HuH-7.5 (cell line): Measurements from ENCODE around the gene RSF1.

ENCODE experiments used
- DNase-seq: peaks from one replicate; pipeline ENCODE4 v3.0.0; 2011; ENCODE audit warnings: low spot score

Gene RSF1

GRCh38 chr11:77801477-77801876 is 19.0 kb downstream of the RSF1 start:
- no peak for DNase-seq

GRCh38 chr11:77800449-77800848 is 20.1 kb downstream of the RSF1 start:
- no peak for DNase-seq

DNA sequence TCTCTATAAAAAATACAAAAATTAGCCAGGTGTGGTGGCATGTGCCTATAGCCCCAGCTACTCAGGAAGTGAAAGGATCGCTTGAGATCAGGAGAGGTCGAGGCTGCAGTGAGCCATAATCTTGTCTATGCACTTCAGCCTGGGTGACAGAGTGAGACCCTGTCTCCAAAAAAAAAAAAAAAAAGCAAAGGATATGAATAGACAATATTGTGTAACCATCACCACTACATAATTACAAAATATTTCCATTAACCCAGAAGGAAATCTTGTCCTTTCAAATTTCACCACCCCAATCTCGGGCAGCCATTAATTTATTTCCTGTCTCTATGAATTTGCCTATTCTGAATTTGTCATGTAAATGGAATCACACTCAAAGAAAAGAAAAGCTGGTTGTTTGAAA is 21.2 kb downstream of the RSF1 start:
- DNase-seq = no peak

- no peak for DNase-seq
These were observed 26.6 kb downstream of the RSF1 start for GRCh38 chr11:77793972-77794371.

DNA sequence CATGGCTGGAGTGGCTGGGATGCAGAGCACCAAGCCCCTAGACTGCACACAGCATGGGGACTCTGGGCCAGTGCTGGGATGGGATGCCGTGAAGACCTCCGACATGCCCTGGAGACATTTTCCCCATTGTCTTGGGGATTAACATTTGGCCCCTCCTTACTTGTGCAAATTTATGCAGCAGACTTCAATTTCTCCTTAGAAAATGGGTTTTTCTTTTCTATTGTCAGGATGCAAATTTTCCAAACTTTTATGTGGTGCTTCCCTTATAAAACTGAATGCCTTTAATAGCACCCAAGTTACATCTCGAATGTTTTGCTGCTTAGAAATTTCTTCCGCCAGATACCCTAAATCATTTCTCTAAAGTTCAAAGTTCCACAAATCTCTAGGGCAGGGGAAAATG is 29.2 kb downstream of the RSF1 start:
- no peak for DNase-seq

DNA sequence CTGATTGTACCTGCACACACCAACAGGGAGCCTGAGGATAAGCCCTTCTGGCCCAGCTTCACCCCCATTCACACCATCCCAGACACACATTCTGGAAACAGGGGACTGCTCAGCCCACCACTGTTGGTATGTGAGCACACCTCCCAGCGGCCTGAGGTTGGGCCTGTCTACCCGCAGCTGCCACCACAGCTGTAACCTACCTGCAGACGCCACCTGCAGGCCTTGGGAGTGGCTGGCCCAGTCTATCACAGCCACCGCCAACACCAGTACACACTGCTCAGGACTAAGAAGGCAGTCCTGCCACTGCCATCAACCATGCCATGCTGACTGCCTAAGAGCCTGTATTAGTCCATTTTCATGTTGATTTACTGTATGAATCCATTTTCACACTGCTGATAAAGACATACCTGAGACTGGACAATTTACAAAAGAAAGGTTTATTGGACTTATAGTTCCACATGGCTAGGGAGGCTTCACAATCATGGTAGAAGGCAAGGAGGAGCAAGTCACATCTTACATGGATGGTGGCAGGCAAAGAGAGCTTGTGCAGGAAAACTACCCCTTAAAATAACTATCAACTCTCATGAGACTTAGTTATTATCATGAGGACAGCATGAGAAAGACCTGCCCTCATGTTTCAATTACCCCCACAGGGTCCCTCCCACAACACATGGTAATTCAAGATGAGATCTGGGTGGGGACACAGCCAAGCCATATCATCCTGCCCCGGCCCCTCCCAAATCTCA is 30.6 kb downstream of the RSF1 start:
- no peak for DNase-seq

GRCh38 chr11:77789061-77789730 is 31.3 kb downstream of the RSF1 start:
- no peak for DNase-seq

- DNase-seq = no peak
These were observed 36.0 kb downstream of the RSF1 start for GRCh38 chr11:77784572-77784971.

DNA sequence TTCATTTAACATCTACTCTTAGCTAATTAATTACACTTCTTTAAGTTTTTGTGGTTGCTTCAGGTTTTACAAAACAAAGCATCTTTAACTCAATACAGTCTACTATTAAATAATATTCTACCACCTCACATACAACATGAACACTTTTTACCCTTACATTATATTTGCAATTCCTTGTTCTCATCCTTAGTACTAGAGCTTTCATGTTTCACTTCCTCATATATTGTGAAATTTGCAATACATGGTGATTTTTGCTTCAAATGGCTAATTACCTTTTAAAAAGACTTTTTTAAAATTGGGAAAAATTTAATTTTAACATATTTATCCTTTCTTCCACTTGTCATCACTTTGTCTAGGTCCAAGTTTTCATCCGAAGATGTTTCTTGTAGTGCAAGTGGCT is 37.5 kb downstream of the RSF1 start:
- DNase-seq = no peak

DNA sequence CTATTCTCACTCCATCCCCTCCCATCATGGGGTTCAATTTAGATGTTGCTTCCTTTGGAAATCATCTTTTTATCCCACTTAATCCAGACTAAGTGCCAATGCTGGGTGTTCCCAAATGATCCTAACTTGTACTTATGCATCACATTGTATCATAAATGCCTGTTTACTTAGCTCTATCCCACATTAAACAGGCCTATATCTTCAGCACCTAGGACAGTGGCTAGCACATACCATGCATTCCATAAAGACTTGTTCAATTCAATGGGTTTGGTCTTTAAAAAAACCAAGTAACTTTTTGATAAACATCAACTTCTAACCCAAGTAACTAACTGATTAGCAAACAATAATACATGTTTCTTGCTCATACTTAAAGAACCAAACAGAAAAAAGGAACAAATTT is 40.6 kb downstream of the RSF1 start:
- DNase-seq = no peak

GRCh38 chr11:77778549-77778948 is 42.0 kb downstream of the RSF1 start:
- DNase-seq = no peak

DNA sequence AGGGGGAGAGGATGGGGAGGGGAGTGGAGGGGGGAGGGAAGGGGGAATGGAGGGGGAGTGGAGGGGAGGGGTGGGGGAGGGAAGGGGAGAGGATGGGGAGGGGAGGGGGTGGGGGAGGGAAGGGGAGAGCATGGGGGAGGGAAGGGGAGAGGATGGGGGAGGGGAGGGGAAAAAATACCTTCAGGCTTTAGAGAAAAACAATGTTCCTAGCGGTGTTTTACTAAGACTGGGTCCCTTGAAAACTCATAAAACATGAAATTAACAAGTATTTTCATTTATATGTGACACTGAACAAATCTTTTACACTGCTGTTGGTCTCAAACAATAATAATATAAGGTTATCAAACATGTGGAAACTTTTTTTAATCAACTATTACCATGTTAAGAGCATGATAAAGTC is 42.4 kb downstream of the RSF1 start:
- DNase-seq = no peak

GRCh38 chr11:77776455-77776854 is 44.1 kb downstream of the RSF1 start:
- no peak for DNase-seq

GRCh38 chr11:77775936-77776335 is 44.6 kb downstream of the RSF1 start:
- DNase-seq = no peak

GRCh38 chr11:77771135-77771534 is 49.4 kb downstream of the RSF1 start:
- DNase-seq = no peak

- no peak for DNase-seq
These were observed 49.9 kb downstream of the RSF1 start for GRCh38 chr11:77770629-77771028.

DNA sequence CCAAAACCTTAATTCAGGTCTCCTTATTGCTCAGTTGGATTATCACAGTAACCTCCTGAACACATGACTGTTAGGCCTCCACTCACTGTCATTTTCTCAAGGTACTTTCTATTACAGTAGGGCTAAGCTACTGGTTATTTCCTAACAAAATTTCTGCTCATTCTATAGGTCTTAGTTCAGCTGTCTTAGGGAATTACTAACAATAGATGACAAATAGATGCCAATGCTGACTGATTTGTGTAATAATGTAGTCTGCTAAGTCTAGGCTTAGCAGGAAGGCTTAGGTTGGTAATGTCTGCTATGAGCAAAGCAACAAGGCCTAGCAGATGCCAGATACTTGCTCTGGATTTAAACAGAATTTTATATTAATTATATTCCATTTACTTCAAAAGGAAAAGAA is 58.1 kb downstream of the RSF1 start:
- no peak for DNase-seq

- no peak for DNase-seq
These were observed 59.0 kb downstream of the RSF1 start for GRCh38 chr11:77761491-77761890.

- DNase-seq = no peak
These were observed 62.2 kb downstream of the RSF1 start for GRCh38 chr11:77758331-77758730.

DNA sequence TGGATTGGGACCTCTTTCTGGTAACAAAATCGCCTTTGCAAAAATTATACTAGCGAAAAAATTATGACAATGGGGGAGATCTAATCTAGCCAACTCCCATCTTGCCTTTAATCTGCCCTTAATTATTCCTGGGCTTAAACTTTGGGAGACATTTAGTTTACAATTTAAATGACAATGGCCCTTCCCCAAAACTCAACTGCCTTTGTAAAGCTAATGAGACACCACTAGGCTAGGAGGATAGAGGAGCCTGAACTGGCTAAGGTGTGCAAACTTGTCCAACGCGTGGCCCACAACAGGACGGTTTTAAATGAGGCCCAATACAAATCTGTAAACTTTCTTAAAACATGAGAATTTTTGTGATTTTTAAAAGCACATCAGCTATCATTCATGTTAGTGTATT is 67.3 kb downstream of the RSF1 start:
- no peak for DNase-seq

DNA sequence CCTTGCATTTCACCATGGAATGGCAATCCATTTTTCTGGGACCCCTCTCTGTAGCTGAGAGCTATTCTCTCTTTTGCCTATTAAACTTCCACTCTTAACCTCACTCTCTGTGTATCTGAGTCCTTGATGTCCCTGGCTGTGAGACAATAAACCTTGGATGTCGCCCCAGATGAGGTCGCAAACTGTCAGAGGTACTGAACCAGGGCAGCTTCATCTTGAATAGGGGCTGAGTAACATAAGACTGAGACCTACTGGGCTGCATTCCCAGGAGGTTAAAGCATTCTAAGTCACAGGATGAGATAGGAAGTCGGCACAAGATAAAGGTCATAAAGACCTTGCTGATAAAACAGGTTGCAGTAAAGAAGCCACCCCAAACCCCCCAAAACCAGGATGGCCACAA is 68.0 kb downstream of the RSF1 start:
- no peak for DNase-seq

DNA sequence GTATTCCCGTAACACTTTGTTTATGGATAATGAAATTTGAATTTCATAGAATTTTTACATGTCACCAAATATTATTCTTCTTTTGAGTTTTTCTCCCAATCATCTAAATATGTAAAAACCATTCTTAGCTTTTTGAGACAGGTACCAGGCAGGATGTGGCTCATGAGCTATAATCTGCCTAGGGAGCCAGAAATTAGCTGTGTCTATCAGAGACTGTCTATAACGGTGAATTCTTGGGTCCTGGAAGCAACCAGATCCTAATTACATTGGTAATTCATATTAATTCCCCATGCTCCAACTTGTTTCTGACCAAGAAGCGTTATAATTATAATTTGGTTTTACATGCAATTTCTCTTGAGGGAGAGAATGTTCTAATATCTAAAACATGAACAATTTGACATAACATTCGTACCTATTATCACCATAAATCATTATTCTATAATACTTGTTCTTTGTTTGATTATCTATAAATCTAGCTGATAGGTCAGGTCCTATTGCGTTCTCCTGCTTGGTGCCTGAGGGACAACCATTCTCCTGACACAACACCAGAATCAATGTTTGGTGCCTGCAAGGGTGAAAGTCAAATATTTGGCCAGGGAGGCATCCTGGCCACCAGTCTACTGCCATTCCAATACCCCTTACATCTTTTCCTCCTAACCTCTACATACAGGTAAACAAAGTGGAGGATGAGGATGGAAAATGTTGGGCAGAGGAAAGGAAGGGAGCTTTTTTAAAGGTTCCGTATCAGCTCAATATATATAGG is 69.9 kb downstream of the RSF1 start:
- no peak for DNase-seq

GRCh38 chr11:77749232-77749631 is 71.3 kb downstream of the RSF1 start:
- DNase-seq = no peak
